HG03520 (cell line): ENCODE measurements around the gene SORT1.
"Not testable (repeated sequence)": the region's sequence is repeated elsewhere in the genome, so short reads cannot be mapped to it uniquely, and the experiment has no call there.

Experiments used
- ATAC-seq: cut with Tn5 transposase; IDR thresholded peaks from one replicate; pipeline ENCODE4 v1.9.1; 2021; ENCODE audit warnings: mild to moderate bottlenecking, moderate library complexity; ENCODE audit not compliant: unreplicated experiment

The SORT1 gene

DNA sequence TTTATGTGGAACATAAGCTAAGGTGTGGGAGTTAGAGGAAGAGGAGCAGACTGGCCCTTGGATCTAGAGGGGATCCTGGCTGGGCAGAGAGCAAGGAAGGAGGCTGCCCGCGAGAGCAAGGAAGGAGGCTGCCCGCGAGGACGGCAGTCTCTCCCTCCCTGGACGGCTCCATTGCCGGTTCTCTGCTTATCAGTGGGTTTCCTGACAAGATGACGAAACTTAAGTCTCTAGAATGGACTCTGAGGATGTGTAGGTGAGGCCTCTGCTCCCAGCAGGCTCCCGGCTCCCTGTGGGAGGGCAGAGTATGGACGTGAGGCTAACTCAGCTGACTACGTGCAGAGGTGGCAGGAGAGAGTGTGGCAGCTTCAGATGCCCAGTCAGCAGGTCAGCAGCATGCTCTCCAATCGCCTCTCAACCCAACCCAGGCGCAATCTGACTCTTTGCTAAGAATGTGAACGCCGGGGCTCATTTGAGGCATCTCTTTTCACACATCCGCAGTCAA, 97.0 kb downstream of the SORT1 start:
- ATAC-seq, result no peak

DNA sequence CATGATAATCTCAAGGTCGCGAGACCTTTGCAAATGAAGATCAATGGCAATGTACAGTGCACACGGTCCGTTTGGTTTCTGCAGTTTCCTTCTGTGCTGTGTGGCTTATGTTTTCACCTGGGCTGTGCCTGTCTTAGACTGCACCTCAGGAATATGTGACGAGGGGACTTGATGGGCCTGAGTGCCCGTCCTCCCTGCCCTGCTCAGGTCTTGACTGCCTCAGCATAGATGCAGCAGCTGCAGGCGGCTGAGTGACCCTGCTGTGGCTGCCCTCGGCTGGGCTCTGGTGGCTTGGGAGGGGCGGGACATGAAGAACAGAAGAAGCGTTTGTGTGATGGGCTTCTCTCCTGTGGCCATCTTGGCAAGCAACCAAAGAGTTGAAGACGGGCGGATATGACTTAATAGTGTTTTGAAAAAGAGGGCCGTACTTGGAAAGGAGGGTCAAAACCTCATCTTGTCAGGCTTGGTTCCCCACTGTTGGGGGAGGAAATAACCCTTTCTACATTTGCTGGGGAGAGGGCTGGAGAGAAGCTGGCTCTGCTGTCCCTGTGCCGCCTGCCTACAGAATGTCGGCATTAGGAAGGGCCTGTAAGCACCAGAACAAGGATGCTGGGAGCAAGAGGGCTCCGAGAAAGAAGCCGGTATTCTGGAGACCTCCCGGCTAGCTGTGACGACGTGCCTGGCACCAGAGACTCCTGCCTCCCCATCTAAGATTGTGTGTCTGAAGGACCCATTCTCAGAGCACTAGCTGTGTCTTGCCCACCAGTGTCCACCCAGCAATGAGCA, 98.0 kb downstream of the SORT1 start:
- no peak for ATAC-seq

DNA sequence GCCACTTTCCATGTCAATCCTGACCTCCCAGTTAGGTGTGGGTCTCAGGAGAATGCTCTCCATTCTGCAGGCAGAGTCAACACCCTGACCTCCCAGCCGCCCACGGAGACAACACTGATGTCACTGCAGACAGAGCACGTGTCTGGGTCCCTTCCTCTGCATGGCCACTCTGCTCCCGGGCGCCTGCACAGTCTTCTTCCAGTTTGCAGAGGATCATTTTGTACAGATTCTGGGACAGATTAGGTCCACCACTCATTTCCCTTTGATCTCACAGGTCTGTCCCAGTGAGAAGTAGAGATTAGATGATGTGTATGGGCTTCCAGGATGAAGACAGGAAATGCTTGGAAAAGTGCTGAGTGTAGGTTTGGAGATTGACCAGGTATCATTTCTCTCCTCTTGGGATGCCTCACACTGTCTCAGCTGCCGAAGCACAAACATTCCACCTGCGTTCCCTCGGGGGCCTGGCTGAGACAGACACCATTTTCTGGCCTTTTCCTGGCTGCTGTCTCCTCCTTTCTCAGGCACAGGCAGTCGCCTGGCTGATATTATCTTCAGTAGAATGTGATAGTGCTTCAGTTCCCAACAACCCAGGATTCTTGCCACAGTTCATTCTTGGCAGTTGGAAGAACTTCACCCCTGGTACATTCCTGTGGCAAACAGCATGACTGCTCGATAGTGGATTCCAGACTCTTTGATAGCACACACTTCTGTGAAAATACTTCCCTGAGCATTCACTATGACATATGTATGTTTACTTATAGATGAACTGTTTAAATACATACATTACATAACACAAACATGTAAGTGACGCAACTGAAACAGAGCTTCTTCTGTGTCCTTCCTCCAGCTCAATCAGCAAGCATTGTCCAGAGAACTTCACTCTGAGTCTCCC, 98.8 kb downstream of the SORT1 start:
- no peak for ATAC-seq

DNA sequence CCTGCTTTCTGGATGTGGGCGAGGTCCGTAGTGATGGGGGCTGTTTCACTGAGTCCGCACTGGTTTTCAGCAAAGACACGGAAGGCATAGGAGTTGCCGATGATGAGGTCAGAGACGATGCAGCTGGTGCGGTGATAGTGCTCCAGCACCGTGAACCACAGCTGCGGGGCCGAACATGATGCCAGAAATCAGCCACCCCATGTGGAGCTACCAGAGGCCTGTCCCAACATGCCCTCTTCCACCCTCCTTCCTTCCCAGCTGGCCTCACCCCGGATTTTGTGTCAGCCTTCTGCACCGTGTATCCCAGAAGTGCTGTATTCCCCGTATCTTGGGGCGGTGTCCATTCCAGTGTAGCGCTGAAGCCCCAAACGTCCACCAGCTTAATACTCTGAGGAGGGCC, 100.9 kb downstream of the SORT1 start:
- ATAC-seq, result no peak

DNA sequence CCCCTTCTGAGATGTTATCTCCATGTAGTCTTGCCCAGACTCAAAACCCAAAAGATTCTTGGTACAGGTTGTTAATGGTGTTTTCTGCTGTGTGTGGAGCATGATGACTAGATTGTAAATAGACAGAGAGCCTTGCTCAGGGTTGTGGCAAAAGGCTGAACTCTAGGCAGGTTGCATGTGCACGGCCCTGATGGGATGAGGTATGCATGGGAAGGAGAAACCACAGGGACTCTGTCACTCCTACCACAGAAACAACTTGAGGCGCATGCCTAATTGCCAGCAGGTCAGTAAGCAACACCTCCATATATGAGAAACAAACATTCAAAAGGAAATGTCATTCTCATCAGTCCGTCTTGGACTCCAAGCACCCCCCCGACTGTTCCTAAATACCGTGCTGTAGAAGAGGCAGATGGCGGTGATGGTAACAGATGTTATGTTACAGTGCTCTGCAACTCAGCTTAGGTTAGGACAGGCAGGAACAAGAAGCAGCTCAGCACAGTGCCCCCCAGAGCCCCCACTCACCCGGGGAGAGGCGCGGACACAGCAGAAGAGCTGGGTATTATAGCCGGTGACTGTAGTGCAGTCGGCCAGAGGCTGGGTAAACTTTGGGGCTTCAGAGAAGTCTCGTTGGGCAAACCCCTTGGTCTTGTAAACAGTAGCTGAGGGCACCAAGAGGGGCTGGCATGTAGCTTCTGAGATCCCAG, 101.9 kb downstream of the SORT1 start:
- ATAC-seq, result no peak

DNA sequence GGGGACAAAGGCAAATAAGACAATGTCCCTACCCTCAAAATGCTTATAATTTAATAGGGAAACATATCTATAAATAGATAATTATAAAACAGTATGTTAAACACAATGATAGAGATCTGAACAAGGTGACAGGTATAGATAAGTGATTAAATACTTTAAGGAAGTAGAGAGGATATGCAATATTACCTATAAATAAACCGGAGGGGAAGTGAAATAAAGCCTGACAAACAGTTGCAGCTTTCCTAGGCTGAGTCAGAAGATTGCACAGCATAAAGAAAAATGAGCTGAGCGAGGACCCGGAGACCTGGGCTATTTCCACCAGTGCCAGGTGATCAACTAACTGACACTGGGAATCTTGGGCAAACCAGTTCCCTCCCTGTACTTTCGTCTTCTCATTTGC, 103.2 kb downstream of the SORT1 start:
- ATAC-seq, result no peak

DNA sequence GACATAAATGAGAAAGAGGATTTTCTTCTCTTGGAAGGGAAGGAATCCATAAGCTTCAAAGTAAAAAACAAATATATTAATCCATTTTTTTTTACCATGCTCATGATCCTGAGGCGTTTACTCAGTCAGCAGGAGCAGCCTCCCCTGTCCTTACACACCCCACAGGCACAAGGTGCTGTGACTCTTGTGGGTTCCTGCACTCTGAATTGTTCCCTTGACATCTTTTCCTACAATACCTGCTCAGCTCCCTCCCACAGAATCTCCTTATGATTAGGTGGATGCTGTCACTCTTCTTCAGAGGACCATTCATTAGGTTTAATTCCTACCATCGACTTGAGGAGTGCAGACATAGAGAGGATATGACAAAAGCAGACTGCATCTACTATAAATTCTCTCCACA, 104.7 kb downstream of the SORT1 start:
- ATAC-seq, result no peak

DNA sequence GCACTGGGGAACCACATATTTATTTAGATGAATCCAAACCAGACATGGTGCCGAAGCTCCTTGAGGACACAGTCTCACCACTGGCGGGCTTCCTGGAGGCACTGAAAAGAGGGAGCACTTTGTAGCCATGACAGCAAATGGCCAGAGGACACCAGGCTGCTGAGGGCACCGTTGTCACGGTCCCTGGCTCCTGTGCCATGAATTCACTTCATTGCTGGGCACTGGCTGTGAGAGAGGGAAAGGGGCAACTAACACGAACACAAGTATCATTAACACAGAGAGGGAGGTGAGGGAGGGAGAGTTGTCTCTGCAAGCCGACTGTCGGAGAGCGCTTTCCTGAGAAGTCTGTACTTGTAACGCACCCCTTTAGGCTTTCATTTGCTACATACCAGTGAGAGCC, 105.4 kb downstream of the SORT1 start:
- no peak for ATAC-seq

DNA sequence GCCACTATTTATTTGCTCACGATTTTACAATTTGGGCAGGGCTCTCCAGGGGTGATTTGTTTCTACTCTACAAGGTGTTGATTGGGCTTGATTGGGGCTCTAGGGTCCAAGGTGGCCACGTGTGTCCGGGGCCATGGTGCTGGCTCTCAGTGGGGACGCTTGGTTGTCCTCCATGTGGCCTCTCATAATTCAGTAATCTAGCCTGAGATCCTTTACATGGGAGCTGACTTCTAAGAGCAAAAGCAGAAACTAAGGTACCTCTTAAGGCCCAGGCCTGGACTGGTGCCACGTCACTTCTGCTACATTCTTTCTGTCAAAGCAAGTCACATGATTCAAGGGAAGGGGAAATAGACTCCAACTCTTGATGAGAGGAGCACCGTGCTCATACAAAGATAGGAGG, 106.7 kb downstream of the SORT1 start:
- ATAC-seq, result no peak

DNA sequence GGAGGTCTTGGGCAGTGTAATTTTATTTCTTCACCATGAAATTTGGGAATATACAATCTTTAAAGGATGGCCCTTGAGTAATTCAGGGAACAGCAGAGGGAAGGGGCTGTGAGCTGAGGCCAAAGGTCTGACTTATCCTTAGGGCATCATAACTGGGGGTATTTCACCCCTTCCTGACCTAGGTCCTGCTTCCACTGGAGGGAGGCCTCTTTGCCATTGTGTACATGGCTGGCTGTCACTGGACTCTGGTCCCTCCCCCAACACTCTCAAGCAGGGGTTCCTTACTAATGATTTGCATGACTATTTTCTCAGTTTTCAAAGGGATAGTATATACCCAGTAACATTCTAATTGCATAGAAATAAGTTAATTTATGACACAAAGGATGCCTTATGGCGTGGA, 107.6 kb downstream of the SORT1 start:
- no peak for ATAC-seq

DNA sequence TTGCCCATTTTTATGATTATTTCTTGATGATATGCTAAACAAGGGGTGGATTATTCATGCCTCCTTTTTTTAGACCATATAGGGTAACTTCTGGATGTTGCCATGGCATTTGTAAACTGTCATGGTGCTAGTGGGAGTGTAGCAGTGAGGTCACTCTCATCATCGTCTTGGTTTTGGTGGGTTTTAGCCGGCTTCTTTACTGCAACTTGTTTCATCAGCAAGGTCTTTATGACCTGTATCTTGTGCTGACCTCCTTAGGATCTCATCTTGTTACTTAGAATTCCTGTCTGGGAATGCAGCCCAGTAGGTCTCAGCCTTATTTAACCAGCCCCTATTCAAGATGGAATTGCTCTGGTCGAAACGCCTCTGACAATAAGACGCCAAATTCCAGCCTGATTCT, 111.0 kb downstream of the SORT1 start:
- ATAC-seq, result not testable (repeated sequence)

DNA sequence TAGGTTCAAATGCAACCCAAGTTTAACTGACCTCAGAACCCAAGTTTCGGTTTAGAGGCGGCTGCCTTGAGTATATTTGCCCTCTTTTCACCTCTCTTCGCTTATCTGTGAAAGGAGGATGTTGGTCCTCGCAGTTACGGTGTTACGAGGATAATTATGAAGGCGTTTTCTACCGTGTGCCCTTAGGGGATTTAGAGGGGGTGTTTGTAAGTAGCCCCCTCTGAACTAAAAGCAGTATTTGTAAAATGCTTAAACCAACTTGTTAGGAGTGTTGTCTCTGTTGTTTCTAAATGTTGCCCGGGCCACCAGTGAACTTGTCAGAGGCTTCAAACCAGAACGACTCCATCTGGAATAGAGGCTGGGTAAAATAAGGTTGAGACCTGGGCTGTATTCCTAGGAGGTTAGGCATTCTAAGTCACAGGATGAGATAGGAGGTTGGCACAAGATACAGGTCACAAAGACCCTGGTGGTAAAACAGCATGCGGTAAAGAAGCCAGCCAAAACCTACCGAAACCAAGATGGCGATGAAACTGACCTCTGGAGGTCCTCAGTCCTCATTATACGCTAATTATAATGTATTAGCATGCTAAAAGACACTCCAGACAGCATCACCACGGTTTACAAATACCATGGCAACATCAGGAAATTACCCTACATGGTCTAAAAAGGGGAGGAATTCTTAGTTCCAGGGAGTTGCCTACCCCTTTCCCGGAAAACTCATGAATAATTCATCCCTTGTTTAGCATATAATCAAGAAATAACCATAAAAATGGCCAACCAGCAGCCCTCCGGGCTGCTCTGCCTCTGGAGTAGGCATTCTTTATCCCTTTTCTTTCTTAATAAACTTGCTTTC, 113.7 kb downstream of the SORT1 start:
- ATAC-seq, result peak; percentile 21

DNA sequence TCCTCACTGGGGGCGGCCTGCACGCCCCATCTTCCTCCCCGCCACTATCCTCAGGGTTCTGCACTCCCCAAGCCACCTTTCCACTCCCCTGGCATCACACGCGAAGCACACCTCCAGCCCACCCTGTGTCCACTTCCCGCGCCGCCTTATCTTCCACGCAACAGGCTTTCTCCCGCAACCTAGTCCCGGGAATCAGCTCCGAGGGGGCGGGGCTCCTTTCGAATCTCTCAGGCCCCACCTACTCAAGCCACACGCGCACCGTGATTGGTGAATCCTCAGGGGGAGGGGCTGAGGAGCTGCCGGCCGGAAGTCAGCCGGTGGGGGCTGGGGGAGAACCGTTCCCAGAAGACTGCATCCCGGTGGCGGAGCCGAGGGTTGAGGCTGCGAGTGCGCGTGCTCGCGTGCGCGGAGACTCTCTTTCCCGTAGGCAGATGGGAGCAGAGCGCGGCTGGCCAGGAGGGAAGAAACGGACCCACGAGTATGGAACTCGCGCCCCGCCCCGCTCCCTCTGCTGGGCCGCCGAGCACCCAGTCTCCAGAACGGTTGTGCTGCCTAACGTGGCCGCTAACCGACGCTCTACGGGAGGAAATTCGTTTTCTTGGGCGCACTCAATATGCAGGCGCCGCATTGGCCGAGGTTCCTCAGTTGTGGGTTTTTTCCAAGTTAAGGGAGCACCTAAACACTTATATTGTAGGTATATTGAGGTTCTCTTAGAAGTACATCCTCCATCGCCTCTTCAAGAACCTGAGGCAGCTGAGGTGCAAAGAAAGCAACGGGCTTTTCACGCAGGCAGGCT, 114.6 kb downstream of the SORT1 start, which contains the start of gene PSRC1:
PSRC1 (minus strand) TSS at position 194 of the 796 bp plus-strand sequence.
- ATAC-seq, result peak; percentile 86

DNA sequence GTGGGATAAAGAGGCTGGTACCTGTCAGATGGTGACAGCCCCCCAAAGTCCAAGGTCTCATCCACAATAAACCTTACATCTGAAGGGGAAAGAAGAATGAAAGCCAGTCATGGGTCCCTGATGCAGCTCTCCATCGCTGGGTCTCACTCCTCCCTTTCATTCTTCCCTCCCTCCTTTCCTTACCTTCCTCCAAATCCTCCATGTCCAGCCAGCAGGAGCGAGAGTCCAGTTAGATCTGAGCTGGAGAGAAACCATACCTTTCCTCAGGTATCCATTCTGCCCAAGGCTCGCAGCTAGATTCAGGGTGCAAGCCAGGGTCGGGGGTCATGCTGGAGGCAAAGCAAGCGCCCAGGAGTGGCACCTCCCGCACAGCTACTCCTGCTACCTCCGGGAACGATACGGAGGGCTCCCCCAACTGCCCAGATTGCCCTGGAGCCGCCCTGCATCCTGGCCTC, 115.2 kb downstream of the SORT1 start:
- ATAC-seq, result no peak

DNA sequence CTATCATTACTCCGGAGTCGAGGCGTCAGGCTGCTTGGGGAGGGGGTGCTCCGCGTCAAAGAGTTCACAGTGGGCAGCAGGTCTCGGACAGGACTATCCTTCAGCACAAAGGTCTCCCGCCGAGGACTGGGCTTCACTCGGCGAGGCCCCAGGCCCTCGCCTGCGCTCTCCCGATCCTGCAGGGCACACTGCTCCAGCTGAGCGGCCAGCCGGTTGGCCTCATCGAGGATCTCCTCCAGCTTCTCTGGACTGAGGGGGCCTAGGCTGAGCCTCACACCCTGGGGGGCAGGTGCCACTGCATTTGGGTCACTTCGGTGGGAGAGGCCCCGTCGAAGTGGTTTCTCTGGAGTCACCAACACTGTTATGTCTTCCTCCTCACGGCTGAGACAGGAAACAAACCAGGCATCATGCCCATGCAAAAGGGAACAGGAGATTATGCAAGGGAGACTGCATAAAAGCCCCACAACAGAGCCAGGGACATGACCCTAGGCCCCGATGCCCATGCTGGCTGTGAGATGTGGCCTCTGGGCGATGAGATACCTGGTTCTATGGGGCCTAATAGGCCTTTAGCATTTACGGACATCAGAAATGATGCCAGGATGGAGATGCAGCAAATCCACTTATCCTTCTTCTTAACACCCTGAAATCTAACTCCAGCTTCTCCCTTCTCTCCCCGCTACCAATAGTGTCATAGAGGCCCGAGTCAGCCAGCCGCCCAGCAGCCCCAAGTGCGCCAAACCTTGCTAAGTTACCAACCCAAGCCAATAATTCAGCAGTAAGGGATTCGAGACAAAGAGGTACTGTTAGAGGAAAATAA, 115.8 kb downstream of the SORT1 start:
- no peak for ATAC-seq

DNA sequence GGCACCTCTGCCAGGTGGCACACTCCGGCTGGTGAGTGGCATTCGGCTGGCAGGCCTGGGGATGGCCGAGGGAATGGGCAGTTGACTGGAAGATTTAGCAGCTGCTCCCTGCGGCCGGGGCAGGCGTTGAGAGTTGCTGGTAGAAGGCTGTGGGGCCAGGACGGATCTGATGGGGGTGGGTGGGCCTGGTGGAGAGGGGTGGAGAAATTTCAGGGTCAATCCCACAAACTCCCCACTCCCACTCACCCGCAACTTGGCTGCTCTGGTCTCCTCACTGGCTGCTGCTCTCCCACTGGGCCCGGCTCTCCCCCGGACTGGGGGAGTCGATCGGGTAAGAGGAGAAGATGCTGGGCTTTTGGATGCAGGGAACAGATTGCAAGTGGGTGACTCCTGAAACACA, 116.9 kb downstream of the SORT1 start:
- ATAC-seq, result no peak

DNA sequence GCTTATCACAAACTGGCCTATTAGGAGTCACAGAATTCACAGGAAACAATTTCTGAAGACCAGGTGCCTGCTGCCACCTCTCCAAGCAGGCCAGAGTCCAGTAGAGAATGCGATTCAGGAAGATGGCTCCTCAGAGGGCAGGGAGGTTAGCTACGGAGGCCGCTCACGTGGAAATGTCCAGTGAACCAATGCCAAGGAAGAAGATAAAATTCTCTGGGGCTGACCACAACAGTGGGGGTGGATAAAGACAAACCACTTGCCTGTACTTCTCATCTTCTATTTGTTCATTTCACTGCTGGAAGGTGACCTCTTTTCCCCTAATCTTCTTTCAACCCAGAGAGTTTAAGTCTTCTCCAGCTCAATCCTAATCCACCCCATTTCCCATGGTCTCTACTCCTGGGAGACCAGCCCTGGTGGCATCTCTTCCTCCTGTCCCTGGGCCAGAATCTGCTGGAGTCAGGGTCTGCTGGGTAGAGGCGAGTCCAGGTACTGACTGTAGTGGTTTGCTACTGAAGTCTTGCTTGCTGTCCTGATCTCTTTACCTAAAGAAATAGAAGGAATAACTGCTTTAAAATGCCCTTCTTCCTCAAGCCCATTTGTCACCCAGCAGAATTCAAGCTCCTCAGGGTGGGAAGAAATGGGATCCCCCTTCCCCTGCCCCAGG, 118.0 kb downstream of the SORT1 start:
- ATAC-seq, result no peak
